ENCODE measurements around the gene ORC3.
"Not testable (repeated sequence)": the region's sequence is repeated elsewhere in the genome, so short reads cannot be mapped to it uniquely, and the experiment has no call there.

ORC3 gene

DNA sequence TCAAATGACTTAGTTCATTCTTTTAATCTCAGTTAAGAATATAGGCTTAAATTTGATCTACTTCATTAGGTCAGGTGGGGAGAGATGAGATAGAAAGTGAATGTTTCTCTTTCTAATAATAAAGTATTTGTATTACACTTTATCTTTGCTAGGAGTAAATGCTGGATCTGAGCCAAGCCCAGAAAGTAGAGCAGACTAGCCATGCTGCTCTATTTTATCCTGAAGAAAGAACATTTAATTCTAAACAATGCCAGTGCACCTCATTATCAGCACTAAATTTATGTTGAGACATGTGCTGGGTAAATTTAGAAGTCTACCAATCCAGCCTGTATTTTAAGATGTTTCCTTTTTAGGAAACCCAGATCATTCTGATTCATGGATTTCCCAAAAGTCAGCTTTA is 68.6 kb downstream of the ORC3 start:
- FAIRE-seq = no peak
- DNase-seq (ENCODE audit: low spot score) = no peak

DNA sequence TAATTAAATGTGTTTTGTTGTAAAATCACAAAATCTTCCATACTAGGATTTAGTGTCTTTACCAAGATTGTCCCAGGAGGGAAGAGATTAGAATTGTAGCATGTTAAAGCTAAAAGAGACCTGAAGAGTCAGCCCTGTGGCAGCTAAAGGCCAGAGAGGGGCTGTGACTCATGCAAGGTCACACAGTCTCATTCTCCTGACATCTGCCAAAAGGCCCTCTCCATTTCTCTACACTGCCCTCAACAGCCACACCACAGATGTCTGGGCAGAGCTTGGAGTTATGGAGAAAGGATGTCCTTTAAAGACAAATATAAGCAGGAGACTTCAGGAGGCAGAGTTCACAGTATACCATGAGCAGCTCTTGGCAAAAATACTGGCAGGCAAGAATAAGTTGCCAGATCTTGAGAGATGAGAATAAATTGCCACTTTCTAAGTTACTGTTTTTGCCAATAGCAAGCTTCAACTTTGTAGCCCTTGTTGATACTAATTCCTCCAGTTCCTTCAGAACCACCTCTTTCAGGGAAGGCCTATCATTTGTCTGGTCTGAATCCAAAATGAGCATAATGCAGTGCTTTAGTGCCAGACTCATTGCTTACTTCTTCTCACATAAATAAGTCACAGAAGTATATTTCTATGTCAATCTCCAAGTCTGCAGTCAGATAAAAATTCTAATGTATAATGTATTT is 70.4 kb downstream of the ORC3 start:
- FAIRE-seq = peak; percentile 20
- peak; percentile 23 for DNase-seq (ENCODE audit: low spot score)

DNA sequence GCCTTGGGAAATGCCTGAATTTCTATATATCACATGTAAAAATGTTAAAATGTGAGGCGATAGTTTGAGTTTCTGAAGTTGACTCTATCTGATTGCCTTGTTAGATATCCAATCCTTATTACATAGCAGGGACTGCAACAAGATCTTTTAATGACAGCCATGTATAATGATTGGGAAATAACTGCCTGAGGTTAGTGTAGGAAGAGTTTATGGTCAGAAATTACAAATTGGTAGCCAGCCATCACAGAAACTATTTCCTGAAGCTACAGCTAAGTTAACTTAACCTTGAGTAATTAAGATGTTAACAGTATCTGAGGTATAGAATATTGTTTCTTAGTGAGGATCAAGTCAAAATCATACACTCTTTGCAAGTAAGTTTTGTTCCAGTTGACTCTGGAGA is 71.1 kb downstream of the ORC3 start:
- FAIRE-seq = no peak
- no peak for DNase-seq (ENCODE audit: low spot score)

DNA sequence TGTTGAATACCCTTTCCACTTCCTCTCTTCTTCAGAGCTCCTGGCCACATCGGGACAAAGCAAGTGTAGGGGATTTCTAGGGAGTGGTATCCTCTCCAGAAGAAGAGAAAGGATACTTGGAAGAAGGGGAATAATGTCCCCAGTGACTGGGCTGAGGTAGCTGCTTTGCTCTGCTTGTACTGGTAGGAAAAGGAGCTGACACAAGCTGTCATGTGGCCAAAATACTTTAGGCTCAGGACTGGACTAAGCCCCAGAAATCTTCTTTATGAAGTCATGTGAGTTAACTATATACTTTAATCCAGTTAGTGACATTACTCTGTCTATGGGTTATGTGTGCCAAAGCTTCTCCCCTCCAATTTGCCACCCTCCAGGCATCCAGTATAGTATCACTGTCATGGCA is 71.6 kb downstream of the ORC3 start:
- DNase-seq (ENCODE audit: low spot score) (no peak), FAIRE-seq (no peak)

DNA sequence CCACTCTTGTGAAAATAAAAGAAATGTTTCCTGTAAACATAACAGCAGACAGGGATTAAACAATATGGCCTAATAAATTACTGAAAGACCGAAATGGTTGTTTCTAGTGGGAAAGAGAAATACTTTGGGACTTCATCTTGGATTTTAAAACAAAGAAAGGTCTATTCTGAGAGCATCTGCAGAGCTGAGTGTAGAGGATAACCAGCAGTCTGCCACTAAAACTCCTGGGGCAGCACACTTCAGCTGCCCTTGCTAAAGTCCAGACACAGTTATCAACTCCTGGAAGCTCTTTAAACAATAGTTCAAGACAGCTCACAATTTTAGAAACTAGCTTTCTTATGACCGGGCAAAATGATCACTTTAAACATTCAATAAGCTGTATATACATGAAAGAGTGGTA is 73.5 kb downstream of the ORC3 start:
- no peak for DNase-seq (ENCODE audit: low spot score)
- FAIRE-seq = no peak

DNA sequence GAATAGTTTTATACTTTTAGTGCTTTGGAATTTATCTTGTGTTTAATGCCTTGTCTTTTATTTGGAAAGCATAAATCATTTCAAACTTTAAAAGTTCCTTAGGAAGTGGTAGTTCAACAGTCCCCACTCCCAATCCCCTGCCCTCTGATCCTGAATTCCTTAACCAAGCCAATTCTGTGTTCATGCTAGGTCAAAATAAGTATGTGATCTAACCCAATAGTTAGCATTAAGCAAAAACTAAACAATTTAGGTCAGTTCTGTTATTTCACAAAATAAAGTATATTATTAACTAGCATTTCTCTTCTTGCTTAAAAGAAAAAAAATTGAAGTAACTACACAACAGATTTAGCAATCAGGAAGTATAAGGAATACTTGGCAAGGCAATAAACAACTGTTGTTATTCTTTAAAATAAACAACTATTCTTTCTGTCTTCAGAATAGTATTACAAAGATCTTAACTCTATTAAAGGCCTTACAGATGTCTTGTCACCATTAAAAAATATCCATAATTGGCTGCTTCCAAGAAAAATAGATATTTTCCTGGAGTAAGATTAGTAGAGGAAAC is 75.1 kb downstream of the ORC3 start:
- FAIRE-seq (no peak), DNase-seq (ENCODE audit: low spot score) (no peak)

DNA sequence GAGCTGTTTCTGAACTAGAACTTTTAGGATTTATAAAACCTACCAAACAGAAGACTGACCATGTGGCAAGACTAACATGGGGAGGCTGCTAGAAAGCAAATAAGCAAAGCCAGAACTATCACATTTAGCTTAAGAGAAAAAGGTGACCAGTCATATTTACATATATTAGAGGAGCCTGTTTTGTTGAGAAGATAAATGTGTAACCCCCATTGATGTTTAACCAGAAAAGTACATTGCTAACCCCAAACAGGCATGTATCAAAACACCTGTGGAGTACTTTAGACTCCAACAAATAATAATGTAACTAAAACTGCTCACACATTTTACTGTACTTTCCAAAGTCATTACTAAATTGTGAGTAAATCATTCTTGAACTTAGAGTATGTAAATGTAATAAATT is 77.1 kb downstream of the ORC3 start:
- DNase-seq (ENCODE audit: low spot score) = no peak
- FAIRE-seq = no peak

DNA sequence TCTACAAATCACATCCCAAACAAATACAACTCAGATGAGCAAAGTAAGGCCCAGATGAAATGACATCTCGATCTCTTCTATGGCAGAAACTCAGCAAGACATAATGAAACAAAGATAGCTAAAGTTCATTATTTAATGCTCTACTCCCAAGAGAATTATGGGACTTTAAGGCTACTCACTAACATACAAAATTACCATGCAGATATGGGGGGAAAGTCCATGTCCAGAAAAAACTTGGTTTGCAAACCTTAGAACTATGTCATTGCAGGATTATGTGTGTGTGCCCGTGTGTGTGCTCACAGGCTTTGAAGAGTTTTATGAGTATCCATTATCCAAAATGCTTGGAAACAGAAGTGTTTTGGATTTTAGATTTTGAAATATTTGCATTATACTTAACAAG is 78.1 kb downstream of the ORC3 start:
- FAIRE-seq = no peak
- no peak for DNase-seq (ENCODE audit: low spot score)

DNA sequence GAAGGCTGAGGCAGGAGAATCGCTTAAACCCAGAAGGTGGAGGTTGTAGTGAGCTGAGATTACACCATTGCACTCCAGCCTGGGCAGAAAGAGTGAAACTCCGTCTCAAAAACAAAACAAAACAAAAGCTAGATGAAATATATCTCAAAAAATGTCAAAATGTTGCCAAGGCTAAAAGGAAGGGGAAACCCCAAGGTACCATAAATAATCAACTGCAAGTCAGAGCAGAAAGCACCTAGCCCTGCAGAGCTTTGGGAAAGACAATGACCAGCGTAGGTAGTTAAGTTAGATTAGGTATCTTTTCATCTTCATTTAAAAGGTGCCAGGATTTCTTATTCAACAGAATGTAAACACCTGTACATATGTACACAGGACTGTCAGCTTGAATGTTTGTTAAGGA is 79.1 kb downstream of the ORC3 start:
- FAIRE-seq (no peak), DNase-seq (ENCODE audit: low spot score) (no peak)

DNA sequence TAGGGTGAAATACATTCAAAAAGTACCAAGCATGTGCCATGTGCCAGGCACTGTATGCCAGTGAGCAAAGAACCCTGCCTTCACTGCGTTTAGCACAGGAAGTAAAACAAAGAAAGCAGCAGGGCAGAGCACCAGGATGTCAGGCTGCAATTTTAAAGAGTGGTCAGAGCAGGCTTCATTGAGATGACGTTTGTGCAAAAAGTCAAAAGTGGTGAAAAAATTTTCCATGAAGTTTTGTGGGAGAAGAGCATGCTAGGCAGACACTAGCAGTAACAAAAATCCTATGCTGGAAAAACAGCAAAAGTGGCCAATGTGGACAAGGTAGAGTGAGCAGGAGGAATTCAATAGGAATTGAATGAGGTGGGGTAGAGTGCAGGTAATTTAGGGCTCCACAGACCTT is 80.8 kb downstream of the ORC3 start:
- DNase-seq (ENCODE audit: low spot score) (peak; percentile 31), FAIRE-seq (peak; percentile 22)

DNA sequence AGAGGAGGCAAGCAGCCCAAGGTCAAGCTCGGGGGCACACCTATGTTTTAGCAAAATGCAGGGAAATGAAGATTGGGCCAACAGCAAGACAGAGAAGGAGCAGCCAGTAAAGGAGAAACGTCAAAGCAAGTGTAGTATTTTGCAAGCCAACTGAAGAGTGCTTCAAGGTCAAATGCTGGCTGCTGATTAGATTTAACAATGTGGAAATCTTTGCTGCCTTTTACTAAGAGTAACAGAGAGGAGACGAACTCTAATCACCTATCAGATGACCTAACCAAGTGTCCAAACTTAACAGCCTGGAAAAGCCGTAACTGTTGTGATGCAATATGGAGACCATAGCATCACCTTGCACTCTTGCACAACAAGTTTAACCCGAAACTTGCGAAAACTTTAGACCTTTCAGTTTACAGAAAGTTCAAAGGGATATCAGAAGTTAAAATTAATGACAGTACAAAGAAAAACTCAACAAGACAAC is 81.7 kb downstream of the ORC3 start:
- FAIRE-seq (no peak), DNase-seq (ENCODE audit: low spot score) (no peak)

DNA sequence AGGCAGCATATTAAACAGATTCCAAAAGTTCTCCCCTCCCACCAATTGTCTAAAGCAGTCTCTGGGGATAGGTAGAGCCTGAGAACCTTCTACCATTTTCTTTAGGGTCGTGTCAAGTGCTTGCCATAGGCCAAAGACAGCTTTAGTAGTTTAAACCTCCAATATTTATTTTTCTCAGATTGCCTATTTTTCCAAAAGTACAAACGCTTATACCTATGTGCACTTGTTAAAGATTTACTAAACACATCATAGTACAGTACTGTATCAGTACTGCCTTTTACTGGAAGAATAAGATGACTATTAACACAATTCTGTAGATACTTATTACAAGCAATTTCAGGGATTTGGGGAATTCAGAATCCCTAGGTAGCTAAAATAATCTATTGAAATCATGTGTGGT is 82.7 kb downstream of the ORC3 start:
- DNase-seq (ENCODE audit: low spot score) (no peak), FAIRE-seq (no peak)

DNA sequence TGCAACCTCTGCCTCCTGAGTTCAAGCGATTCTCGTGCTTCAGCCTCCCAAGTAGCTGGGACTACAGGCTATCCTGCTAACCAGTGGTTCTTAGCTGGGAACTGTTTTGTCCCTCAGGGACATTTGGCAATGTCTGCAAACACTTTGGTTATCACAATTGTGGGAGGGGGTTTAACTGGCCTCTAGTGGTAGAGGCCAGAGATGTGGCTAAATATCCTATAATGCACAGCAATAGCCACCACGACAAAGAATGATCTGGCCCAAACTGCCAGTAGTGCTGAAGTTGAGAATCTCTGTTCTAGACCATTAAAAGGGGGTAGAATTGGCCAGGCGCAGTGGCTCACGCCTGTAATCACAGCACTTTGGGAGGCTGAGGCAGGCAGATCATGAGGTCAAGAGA is 83.3 kb downstream of the ORC3 start:
- DNase-seq (ENCODE audit: low spot score) = no peak
- FAIRE-seq = no peak

DNA sequence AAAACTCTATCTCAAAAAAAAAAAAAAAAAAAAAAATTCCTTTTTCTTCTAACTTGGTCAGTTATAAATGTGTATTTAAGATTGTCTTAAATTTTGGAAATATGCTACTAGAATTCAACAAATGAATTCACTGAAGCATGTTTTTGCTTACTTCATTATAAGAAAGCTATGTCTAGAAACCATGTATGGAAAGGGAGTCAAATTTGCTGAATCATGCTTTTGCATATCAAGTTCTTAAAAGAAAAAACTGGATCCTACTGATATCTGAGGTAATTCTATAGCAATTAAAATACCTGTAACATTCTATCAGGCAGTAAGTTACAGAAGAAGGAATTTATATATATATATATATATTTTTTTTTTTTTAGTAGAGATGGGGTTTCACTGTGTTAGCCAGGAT is 84.4 kb downstream of the ORC3 start:
- FAIRE-seq (no peak), DNase-seq (ENCODE audit: low spot score) (no peak)

DNA sequence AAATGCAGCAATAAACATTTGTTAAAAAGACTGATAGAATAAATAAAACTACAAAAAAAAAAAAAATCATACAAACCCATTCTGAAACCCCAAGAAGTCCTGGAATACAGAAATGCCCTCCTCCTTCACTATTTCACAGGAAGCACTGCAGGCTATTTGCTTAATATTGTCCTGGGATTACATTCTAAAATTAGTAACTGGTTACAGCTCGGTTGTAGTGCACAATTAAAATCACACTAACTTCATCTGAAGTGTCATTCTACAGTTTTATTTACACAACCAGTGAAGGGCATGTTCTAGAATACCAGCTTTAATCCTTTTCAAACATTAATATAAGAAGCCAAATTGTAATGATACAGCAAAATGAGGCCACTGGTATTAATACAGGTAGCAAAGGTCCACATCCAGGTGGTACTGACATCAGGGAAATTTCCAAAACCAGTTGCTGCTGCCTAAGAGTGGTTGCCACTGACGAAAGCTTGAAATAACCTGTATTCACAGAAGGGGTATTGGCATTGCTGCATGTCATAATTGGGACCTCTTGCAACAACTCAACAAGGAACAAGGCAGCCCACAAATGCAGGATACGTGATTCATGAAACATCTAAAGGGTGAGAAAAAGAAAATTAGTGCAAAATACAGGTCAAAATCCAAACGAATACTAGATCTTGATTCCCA is 85.2 kb downstream of the ORC3 start:
- FAIRE-seq (no peak), DNase-seq (ENCODE audit: low spot score) (no peak)

DNA sequence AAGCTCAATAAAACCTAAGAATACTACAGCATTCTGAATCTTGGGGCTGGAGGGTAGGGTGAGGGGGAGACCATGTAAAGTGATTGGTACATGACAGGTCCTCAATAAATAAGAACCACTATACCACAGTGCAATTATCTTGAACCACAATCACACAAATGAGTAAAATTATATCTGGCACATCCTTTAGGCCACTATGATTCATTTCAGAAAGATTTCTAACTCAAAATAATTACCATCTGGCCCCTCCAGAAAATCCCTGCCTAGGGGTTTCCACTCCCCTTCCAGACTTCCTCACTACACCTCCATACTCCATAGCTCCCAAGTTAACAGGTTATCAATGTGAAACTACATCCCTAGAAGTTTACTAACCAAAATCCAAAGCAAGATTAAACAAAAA is 92.4 kb downstream of the ORC3 start:
- no peak for FAIRE-seq
- DNase-seq (ENCODE audit: low spot score) = no peak

DNA sequence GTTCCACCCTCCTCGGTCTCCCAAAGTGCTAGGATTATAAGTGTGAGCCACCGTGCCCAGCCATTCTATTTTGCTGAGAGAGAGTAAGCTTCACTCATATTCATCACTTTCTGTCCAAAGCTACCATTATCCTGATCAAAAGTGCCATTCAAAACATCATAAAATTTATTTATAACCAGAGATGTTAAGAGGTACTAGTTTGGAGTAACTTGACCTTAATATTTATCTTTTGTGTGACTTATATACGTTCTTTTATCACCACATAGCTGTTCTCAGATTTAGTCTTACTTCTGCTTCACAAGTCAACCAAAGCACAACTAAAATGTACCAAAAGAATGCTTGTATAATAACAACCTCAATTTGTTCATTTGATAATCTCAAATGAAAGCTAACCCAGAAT is 94.0 kb downstream of the ORC3 start:
- DNase-seq (ENCODE audit: low spot score) (no peak), FAIRE-seq (no peak)

DNA sequence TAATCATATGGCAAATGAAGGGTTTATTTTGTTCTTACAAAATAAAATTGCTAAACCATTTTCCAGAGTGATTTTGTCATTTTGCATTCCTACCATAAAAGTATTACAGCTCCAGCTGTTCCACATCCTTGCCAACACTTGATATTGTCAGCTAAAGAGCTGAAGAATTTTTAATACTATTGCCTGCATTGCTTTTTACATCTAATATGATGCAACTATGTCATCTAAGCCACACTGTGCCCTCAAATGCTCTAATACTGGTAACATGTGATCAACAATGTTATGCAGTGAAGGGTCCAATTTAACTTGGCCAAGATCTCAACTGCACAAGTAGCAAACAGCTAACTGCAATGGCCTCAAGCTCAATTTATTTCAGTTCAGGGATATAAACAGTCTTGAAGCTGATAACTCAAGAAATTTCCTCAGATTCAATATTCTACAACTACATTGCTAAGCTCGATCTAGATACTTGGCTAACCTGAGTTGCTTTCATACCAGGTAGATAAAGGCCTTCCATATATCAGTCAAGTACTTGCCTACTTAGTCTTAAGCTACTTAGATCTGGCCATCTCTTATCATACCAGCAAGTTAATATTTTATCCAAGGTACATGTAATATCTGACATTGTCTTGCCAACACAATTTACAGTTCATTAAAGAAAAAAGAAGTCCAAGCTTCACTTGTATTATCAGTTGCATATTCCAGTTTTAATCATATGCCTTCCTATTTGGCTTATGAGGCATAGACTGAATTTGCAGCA is 95.1 kb downstream of the ORC3 start:
- FAIRE-seq (no peak), DNase-seq (ENCODE audit: low spot score) (no peak)

DNA sequence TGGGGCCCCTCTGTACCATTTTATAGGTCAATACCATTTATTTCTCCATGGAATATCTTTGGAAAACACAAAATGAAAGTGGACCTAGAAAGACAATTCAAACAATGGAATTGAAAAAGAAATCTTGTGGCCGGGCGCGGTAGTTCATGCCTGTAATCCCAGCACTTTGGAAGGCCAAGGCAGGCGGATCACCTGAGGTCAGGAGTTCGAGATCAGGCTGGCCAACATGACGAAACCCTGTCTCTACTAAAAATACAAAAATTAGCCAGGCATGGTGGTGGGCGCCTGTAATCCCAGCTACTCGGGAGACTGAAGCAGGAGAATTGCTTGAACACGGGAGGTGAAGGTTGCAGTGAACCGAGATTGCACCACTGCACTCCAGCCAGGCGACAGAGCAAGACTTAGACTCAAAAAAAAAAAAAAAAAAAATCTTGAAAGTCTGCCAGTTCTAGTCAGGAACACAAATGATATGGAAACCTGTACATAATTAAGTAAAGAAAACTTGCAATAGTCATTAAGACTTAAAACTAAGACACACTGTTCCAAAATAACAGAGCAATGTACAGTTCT is 96.8 kb downstream of the ORC3 start:
- FAIRE-seq; DNase-seq (ENCODE audit: low spot score): not testable (repeated sequence)

DNA sequence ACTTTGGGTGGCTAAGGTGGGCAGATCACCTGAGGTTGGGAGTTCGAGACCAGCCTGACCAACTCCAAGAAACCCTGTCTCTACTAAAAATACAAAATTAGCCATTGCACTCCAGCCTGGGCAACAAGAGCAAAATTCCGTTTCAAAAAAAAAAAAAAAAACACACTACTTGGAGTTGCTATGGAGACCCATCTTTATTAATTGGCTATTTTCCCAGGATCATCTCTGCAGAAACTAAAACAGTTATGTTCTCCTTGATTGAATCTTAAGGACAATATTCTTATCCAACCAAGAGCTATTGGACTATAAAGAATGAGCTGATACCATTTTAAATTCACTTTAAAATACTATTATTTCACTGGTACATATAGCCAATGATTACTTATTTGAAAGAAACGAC is 97.4 kb downstream of the ORC3 start:
- DNase-seq (ENCODE audit: low spot score) (no peak), FAIRE-seq (no peak)

DNA sequence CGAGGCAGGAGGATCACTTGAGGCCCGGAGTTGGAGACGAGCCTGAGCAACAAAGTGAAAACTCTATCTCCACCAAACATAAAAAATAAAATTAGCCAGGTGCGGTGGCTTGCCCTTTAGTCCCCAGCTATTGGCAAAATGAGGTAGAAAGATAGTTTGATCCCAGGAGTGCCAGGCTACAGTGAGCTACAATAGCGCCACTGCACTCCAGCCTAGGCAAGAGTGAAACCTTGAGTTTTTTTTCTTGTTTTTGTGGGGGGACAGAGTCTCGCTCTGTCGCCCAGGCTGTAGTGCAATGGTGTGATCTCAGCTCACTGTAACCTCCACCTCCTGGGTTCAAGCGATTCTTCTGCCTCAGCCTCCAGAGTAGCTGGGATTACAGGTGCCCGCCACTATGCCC is 98.0 kb downstream of the ORC3 start:
- FAIRE-seq; DNase-seq (ENCODE audit: low spot score): not testable (repeated sequence)

DNA sequence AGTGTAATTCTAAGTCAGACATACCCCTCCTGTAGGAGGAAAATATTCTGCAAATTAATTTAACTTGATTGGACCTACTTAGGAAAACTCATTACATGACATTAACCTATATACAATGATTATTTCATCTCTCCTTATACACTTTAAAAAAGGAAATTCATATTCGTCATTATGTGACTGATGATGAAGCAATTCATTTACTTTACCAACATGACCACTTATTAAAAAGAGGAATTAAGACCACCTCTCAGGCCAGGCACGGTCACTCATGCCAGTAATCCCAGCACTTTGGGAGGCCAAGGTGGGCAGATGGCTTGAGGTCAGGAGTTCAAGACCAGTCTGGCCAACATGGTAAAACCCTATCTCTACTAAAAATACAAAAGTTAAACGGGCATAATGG is 100.5 kb downstream of the ORC3 start:
- DNase-seq (ENCODE audit: low spot score) (no peak), FAIRE-seq (no peak)

All from RCC 7860 (cell line).